HFFc6 (cell line): ENCODE results near the gene GAPT. TPM values are rescaled to one million over a fixed set of nuclear protein-coding genes. Genes with fewer than 3 reads are reported as not detected.
A peak's percentile ranks its signal among the peaks of the same experiment; 100 is the strongest.

Source experiments
- DNase-seq: peaks from one replicate; pipeline ENCODE4 v3.0.0-alpha.2; 2018
- H3K27ac Mint-ChIP-seq: 2 replicates; pipeline ENCODE4 v1.8.0; 2020; ENCODE audit warnings: mild to moderate bottlenecking, mixed read lengths
- H3K27me3 Mint-ChIP-seq: 2 replicates; pipeline ENCODE4 v1.8.0; 2021; ENCODE audit warnings: mild to moderate bottlenecking, moderate library complexity, mixed read lengths; ENCODE audit not compliant: insufficient read depth
- H3K36me3 Mint-ChIP-seq: 2 replicates; pipeline ENCODE4 v1.8.0; 2021; ENCODE audit warnings: low read depth, mixed read lengths
- H3K4me1 Mint-ChIP-seq: 2 replicates; pipeline ENCODE4 v1.8.0; 2020; ENCODE audit warnings: low read depth, mixed read lengths
- H3K4me3 Mint-ChIP-seq: 2 replicates; pipeline ENCODE4 v1.8.0; 2020; ENCODE audit warnings: mild to moderate bottlenecking, moderate library complexity, mixed read lengths
- H3K9me3 Mint-ChIP-seq: 2 replicates; pipeline ENCODE4 v1.8.0; 2020; ENCODE audit warnings: mild to moderate bottlenecking, mixed read lengths
- CTCF ChIP-seq: fragments of 200-600 bp; sonication (generic); IDR thresholded peaks from 2 replicates; pipeline ENCODE4 v1.5.0; 2021; ENCODE audit warnings: antibody characterized with exemption, mild to moderate bottlenecking
- total RNA-seq, 6 experiments: library from RNA; stranded (reverse); fragmentation: NEBNext Ultra II Directional; extraction: Animal tissue kit (Norgen Biotek cat#: 25700); gene quantifications; 2 replicates in 1 of 6; 3 replicates in 5 of 6; pipeline ENCODE4 v1.2.3, GENCODE V29; 2021

The GAPT gene
- total RNA-seq, 6 experiments from 2014 or later: not detected

- Mint-ChIP-seq H3K4me3 (no peak overlapping the region), H3K9me3 (peaks cover 16% of the 10 kb centered on the region; the same call in 1 of the 2 replicates), H3K27ac (no peak overlapping the region), H3K27me3 (no peaks in the 10 kb centered on the region), H3K4me1 (peaks cover 6% of the 10 kb centered on the region; the same call in 1 of the 2 replicates), H3K36me3 (peaks cover 7% of the 10 kb centered on the region)
- DNase-seq: no peak
- peak; percentile 45; the same call in 1 of the 2 replicates for TF ChIP-seq CTCF
Measured at GRCh38 chr5:58477760-58478376, 13.4 kb upstream of the GAPT start.

DNA sequence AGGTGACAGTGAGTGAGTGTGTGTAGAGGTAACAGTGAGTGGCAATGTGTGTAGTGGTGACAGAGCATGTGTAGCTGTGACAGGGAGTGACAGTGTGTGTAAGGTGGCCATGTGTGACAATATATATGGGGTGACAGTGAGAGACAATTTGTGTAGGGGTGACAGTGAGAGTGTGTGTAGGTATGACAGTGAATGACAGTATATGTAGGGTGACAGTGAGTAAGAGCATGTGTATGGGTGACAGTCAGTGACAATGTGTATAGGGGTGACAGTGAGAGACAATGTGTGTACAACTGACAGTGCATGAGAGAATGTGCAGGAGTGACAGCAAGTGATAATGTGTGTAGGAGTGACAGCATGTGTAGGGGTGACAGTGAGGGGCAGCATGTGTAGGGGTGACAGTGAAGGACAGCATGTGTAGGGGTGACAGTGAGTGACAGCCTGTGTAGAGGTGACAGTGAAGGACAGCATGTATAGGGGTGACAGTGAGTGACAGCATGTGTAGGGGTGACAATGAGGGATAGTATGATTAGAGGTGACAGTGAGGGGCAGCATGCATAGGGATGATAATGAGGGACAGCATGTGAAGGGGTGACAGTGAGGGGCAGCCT, 10.1 kb upstream of the GAPT start:
- Mint-ChIP-seq H3K27me3 (no peaks in the 10 kb centered on the region; the same call in 1 of the 2 replicates), H3K36me3 (no peaks in the 10 kb centered on the region), H3K4me3 (no peak overlapping the region), H3K9me3 (no peaks in the 10 kb centered on the region), H3K27ac (no peak overlapping the region), H3K4me1 (peaks cover 6% of the 10 kb centered on the region; the same call in 1 of the 2 replicates)
- no peak for DNase-seq
- no peak for TF ChIP-seq CTCF

DNA sequence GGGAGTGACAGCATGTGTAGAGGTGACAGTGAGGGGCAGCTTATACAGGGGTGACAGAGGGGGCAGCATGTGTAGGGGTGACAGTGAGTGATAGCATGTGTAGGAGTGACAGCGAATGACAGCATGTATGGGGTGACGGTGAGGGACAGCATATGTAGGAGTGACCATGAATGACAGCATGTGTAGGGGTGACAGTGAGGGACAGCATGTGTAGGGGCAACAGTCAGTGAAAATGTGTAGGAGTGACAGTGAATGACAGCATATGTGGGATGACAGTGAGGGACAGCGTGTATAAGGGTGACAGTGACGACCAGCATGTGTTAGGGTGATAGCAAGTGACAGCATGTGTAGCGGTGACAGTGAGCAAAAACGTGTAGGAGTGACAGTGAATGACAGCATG, 9.4 kb upstream of the GAPT start:
- Mint-ChIP-seq H3K27ac (no peak overlapping the region), H3K27me3 (no peaks in the 10 kb centered on the region; the same call in 1 of the 2 replicates), H3K9me3 (no peaks in the 10 kb centered on the region), H3K4me3 (no peak overlapping the region), H3K36me3 (no peaks in the 10 kb centered on the region), H3K4me1 (peaks cover under 1% of the 10 kb centered on the region; the same call in 1 of the 2 replicates)
- TF ChIP-seq CTCF: no peak
- no peak for DNase-seq

DNA sequence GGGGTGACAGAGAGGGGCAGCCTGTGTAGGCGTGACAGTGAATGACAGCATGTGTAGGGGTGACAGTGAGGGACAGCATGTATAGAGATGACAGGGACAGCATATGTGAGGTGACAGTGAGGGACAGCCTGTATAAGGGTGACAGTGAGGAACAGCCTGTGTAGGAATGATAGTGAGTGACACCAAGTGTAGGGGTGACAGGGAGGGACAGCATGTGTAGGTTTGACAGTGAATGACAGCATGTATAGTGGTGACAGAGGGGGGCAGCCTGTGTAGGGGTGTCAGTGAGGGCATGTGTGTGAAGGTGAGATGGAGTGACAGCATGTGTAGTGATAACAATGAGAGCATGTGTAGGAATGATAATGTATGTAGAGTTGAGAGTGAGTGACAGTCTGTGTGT, 8.7 kb upstream of the GAPT start:
- no peak for DNase-seq
- no peak overlapping the region for H3K27ac Mint-ChIP-seq
- no peaks in the 10 kb centered on the region for H3K36me3 Mint-ChIP-seq
- TF ChIP-seq CTCF: no peak
- H3K27me3 Mint-ChIP-seq: no peaks in the 10 kb centered on the region; the same call in 1 of the 2 replicates
- no peaks in the 10 kb centered on the region for H3K9me3 Mint-ChIP-seq
- H3K4me1 Mint-ChIP-seq: no peaks in the 10 kb centered on the region
- no peak overlapping the region for H3K4me3 Mint-ChIP-seq

- H3K4me3 Mint-ChIP-seq: no peak overlapping the region
- no peaks in the 10 kb centered on the region for H3K9me3 Mint-ChIP-seq
- no peaks in the 10 kb centered on the region for H3K36me3 Mint-ChIP-seq
- no peaks in the 10 kb centered on the region for H3K4me1 Mint-ChIP-seq
- H3K27ac Mint-ChIP-seq: no peak overlapping the region
- H3K27me3 Mint-ChIP-seq: peaks cover 1% of the 10 kb centered on the region
- no peak for DNase-seq
- no peak for TF ChIP-seq CTCF
Measured at GRCh38 chr5:58484505-58484904, 6.7 kb upstream of the GAPT start.
